Measurements from ENCODE around the gene MAPKAPK2. TPM values are rescaled to one million over a fixed set of nuclear protein-coding genes. Genes with fewer than 3 reads are reported as not detected.

MAPKAPK2 gene
- total and polyA plus RNA-seq, 10 donors = 42.2 to 129 (median 94.2) TPM

DNA sequence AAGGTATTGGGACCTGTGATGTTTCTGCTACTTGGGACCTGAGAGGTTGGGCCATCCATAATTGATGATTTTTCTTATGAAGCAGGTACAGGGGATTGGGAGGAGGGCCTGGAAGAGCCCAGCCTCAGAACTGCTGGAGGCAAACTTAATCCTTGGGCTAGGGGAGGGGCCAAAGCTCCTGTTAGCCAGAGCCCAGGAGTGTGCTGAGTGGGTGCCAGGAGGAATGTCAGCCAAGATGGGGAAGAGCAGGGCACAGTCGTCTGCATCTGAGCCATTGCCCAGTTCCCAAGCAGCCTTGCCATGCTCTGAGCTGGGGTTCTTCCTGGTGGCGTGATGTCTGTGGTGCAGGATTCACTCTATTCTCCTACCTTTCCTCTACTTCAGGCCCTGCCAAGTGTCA, 5.8 kb downstream of the MAPKAPK2 start:
- H3K9me3 ChIP-seq = no peaks in the 10 kb centered on the region
- H3K27me3 ChIP-seq (replicated peaks in 1 of 7) = no peaks in the 10 kb centered on the region
- no peak overlapping the region for H3K4me3 ChIP-seq
- peaks cover 57 to 97% (median 90%) of the 10 kb centered on the region in 6 donors for H3K4me1 ChIP-seq
- intact Hi-C loops (cut with DNase I; ENCODE audit: low total_unique reads) = no loop called here
- H3K36me3 ChIP-seq = peaks cover 0 to 27% (median 2%) of the 10 kb centered on the region in 6 donors
- no peak for DNase-seq
- no peak for TF ChIP-seq POLR2A (IDR thresholded peaks at IDR 0.05)
- TF ChIP-seq POLR2AphosphoS5 (IDR thresholded peaks at IDR 0.05) = no peak
- TF ChIP-seq, protein P1, sequence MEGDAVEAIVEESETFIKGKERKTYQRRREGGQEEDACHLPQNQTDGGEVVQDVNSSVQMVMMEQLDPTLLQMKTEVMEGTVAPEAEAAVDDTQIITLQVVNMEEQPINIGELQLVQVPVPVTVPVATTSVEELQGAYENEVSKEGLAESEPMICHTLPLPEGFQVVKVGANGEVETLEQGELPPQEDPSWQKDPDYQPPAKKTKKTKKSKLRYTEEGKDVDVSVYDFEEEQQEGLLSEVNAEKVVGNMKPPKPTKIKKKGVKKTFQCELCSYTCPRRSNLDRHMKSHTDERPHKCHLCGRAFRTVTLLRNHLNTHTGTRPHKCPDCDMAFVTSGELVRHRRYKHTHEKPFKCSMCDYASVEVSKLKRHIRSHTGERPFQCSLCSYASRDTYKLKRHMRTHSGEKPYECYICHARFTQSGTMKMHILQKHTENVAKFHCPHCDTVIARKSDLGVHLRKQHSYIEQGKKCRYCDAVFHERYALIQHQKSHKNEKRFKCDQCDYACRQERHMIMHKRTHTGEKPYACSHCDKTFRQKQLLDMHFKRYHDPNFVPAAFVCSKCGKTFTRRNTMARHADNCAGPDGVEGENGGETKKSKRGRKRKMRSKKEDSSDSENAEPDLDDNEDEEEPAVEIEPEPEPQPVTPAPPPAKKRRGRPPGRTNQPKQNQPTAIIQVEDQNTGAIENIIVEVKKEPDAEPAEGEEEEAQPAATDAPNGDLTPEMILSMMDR (IDR thresholded peaks at IDR 0.05 in 8 of 11, conservative IDR thresholded peaks at IDR 0.05 in 3 of 11) = no peak
- WGBS, 5 donors = 71 to 80% (median 75%) methylated on average over 2 of the region's 2 CpGs
- H3K27ac ChIP-seq = peak overlapping the region in 2 of 8 donors; percentile 6 to 24

DNA sequence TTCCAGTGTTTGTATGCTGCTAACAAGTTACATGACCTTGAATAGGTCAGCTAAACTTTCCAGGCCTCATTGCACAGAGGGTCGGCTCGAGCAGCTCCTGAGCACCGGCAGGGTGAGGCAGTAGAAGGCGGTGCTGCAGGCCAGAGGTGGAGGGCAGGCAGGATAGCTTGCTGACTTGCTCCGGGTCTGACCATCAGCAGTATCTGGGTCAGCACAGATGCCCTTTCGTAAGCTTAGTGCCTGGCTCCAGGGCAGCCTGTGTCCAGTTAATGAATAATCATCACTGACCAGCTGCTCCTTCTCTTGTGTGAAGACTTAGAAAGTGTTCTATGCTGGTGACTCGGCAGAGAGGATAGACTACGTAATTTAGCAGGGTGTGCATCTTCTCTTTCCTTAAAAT, 6.9 kb downstream of the MAPKAPK2 start:
- no peaks in the 10 kb centered on the region for H3K27me3 ChIP-seq (replicated peaks in 1 of 7)
- intact Hi-C loops (cut with DNase I; ENCODE audit: low total_unique reads) = no loop called here
- 61 to 77% (median 66%) methylated on average over 8 of the region's 8 CpGs for WGBS, 5 donors
- no peaks in the 10 kb centered on the region for H3K9me3 ChIP-seq
- H3K4me1 ChIP-seq = peaks cover 57 to 100% (median 99%) of the 10 kb centered on the region in 6 donors
- DNase-seq = no peak
- H3K27ac ChIP-seq = peak overlapping the region in 5 of 8 donors; percentile 20 to 51 (median 43)
- H3K36me3 ChIP-seq = peaks cover 0 to 37% (median 2%) of the 10 kb centered on the region in 6 donors
- peak; percentile 38 to 60 (median 49) for TF ChIP-seq POLR2AphosphoS5 (IDR thresholded peaks at IDR 0.05)
- no peak for TF ChIP-seq POLR2A (IDR thresholded peaks at IDR 0.05)
- H3K4me3 ChIP-seq = no peak overlapping the region

- intact Hi-C loops (cut with DNase I; ENCODE audit: low total_unique reads) = no loop called here
- H3K27ac ChIP-seq = peak overlapping the region in 5 of 8 donors; percentile 27 to 51 (median 43)
- TF ChIP-seq POLR2AphosphoS5 (IDR thresholded peaks at IDR 0.05) = peak in 1 of 3 donors; percentile 5
- TF ChIP-seq POLR2A (IDR thresholded peaks at IDR 0.05) = no peak
- TF ChIP-seq, protein P1 (IDR thresholded peaks at IDR 0.05 in 8 of 11, conservative IDR thresholded peaks at IDR 0.05 in 3 of 11) = no peak
- no peak overlapping the region for H3K4me3 ChIP-seq
- no peaks in the 10 kb centered on the region for H3K27me3 ChIP-seq (replicated peaks in 1 of 7)
- H3K4me1 ChIP-seq = peaks cover 52 to 100% (median 97%) of the 10 kb centered on the region in 6 donors
- DNase-seq = no peak
- WGBS, 5 donors = 44 to 62% (median 49%) methylated on average over 10 of the region's 10 CpGs
- H3K36me3 ChIP-seq = peaks cover 0 to 48% (median 2%) of the 10 kb centered on the region in 6 donors
- no peaks in the 10 kb centered on the region for H3K9me3 ChIP-seq
Observed at GRCh38 chr1:206693029-206693428, 8.3 kb downstream of the MAPKAPK2 start.

DNA sequence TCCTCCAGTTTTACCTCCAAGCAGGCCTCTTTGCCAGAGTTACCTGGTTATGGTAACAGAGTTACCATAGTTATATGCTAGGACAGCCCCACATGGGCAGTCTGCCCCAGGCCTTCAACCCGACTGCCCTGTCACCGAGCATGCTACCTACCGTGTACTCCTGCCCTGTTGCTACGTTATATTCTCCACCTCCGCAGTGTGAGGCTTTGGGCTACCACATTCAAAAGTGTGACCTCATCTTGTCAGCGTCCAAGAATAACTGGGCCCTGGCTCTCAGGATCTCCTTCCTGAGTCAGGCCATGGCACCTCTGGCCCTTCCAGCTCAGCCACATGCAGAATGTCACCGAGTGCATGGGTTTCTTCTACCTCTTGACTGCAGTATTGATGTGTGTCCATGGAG, 8.9 kb downstream of the MAPKAPK2 start:
- TF ChIP-seq, protein P1 (IDR thresholded peaks at IDR 0.05 in 8 of 11, conservative IDR thresholded peaks at IDR 0.05 in 3 of 11) = no peak
- TF ChIP-seq POLR2A (IDR thresholded peaks at IDR 0.05) = no peak
- peak in 1 of 3 donors; percentile 4 for TF ChIP-seq POLR2AphosphoS5 (IDR thresholded peaks at IDR 0.05)
- DNase-seq = no peak
- no peaks in the 10 kb centered on the region for H3K9me3 ChIP-seq
- no peaks in the 10 kb centered on the region for H3K27me3 ChIP-seq (replicated peaks in 1 of 7)
- peaks cover 50 to 100% (median 95%) of the 10 kb centered on the region in 6 donors for H3K4me1 ChIP-seq
- H3K27ac ChIP-seq = peak overlapping the region in 5 of 8 donors; percentile 27 to 51 (median 43)
- H3K36me3 ChIP-seq = peaks cover 0 to 50% (median 2%) of the 10 kb centered on the region in 6 donors
- 74 to 87% (median 82%) methylated on average over 7 of the region's 7 CpGs for WGBS, 5 donors
- intact Hi-C loops (cut with DNase I; ENCODE audit: low total_unique reads) = no loop called here
- no peak overlapping the region for H3K4me3 ChIP-seq

All from spleen (tissue), 11 donors.